Lower lobe of right lung (tissue), 2 donors: ENCODE results near the gene CC2D1A. TPM values are rescaled to one million over a fixed set of nuclear protein-coding genes. Genes with fewer than 3 reads are reported as not detected.

Source experiments
- ATAC-seq, 2 donors: fragments of 200-7000 bp; cut with Tn5 transposase; one replicate each; pipeline ENCODE4 v1.9.1; 2020 to 2022; ENCODE audit warnings: mild to moderate bottlenecking in 2 of 2, moderate library complexity in 2 of 2
- DNase-seq: peaks from one replicate; pipeline ENCODE4 v3.0.0-alpha.2; 2020
- H3K27ac ChIP-seq: fragments of 200-600 bp; one replicate; pipeline ENCODE4 v1.8.0; 2022
- H3K27me3 ChIP-seq: fragments of 200-600 bp; one replicate; pipeline ENCODE4 v1.8.0; 2022; ENCODE audit warnings: low read depth
- H3K36me3 ChIP-seq: fragments of 200-600 bp; one replicate; pipeline ENCODE4 v1.8.0; 2022; ENCODE audit warnings: mild to moderate bottlenecking
- H3K4me1 ChIP-seq: fragments of 200-600 bp; one replicate; pipeline ENCODE4 v1.8.0; 2022
- H3K4me3 ChIP-seq: fragments of 200-600 bp; one replicate; pipeline ENCODE4 v1.8.0; 2022; ENCODE audit warnings: mild to moderate bottlenecking
- H3K9me3 ChIP-seq: fragments of 200-600 bp; one replicate; pipeline ENCODE4 v1.8.0; 2022
- CTCF ChIP-seq: fragments of 200-600 bp; IDR thresholded peaks from one replicate; pipeline ENCODE4 v1.8.0; 2022; ENCODE audit warnings: antibody characterized with exemption, mild to moderate bottlenecking
- intact Hi-C: fragments of 100-400 bp; cut with DNase I; formaldehyde crosslinking; loops from one replicate; pipeline ENCODE4 v1.11.0; 2022
- total RNA-seq: library from RNA; stranded (reverse); fragmentation: NEBNext Ultra II Directional; extraction: Animal tissue kit (Norgen Biotek cat#: 25700); gene quantifications from one replicate; pipeline ENCODE4 v1.2.1, GENCODE V29; 2021
- donor health status: DM: no; HTN: yes; CAD: no; lungs with severe emphysema.

CC2D1A gene
- total RNA-seq, 1 donor from 2014 or later: 32.4 TPM

- peaks cover 22% of the 10 kb centered on the region for H3K4me1 ChIP-seq
- no peaks in the 10 kb centered on the region for H3K9me3 ChIP-seq
- ATAC-seq (no peak), DNase-seq (no peak)
- intact Hi-C loops: no loop called here
- no peaks in the 10 kb centered on the region for H3K27me3 ChIP-seq
- no peak overlapping the region for H3K4me3 ChIP-seq
- peaks cover 50% of the 10 kb centered on the region for H3K36me3 ChIP-seq
- no peak for TF ChIP-seq CTCF
- no peak overlapping the region for H3K27ac ChIP-seq
These were observed 3.4 kb downstream of the CC2D1A start for GRCh38 chr19:13909430-13909829.

GRCh38 chr19:13913352-13913751, 7.4 kb downstream of the CC2D1A start:
- H3K27me3 ChIP-seq: no peaks in the 10 kb centered on the region
- peaks cover 86% of the 10 kb centered on the region for H3K36me3 ChIP-seq
- peak in 1 of 2 donors; percentile 7 for ATAC-seq
- DNase-seq: no peak
- intact Hi-C loops: no loop called here
- H3K27ac ChIP-seq: no peak overlapping the region
- H3K4me3 ChIP-seq: no peak overlapping the region
- no peak for TF ChIP-seq CTCF
- H3K9me3 ChIP-seq: no peaks in the 10 kb centered on the region
- peaks cover 10% of the 10 kb centered on the region for H3K4me1 ChIP-seq

GRCh38 chr19:13914777-13915176, 8.8 kb downstream of the CC2D1A start:
- H3K27ac ChIP-seq: no peak overlapping the region
- DNase-seq (no peak), ATAC-seq (no peak)
- H3K4me3 ChIP-seq: no peak overlapping the region
- H3K9me3 ChIP-seq: no peaks in the 10 kb centered on the region
- H3K4me1 ChIP-seq: peaks cover 10% of the 10 kb centered on the region
- no peak for TF ChIP-seq CTCF
- H3K36me3 ChIP-seq: peaks cover 94% of the 10 kb centered on the region
- intact Hi-C loops: no loop called here
- H3K27me3 ChIP-seq: no peaks in the 10 kb centered on the region

- peaks cover 95% of the 10 kb centered on the region for H3K36me3 ChIP-seq
- no peaks in the 10 kb centered on the region for H3K27me3 ChIP-seq
- peak; percentile 13 to 32 for ATAC-seq
- no peak overlapping the region for H3K27ac ChIP-seq
- H3K9me3 ChIP-seq: no peaks in the 10 kb centered on the region
- no peak for TF ChIP-seq CTCF
- H3K4me3 ChIP-seq: no peak overlapping the region
- intact Hi-C loops: no loop called here
- peaks cover 10% of the 10 kb centered on the region for H3K4me1 ChIP-seq
- no peak for DNase-seq
These were observed 11.9 kb downstream of the CC2D1A start for GRCh38 chr19:13917888-13918406.

GRCh38 chr19:13918726-13919411, 12.9 kb downstream of the CC2D1A start:
- H3K36me3 ChIP-seq: peaks cover 95% of the 10 kb centered on the region
- H3K9me3 ChIP-seq: no peaks in the 10 kb centered on the region
- intact Hi-C loops: no loop called here
- no peak for TF ChIP-seq CTCF
- H3K27ac ChIP-seq: no peak overlapping the region
- ATAC-seq (peak in 1 of 2 donors; percentile 18), DNase-seq (no peak)
- H3K4me1 ChIP-seq: peaks cover 10% of the 10 kb centered on the region
- H3K4me3 ChIP-seq: no peak overlapping the region
- H3K27me3 ChIP-seq: no peaks in the 10 kb centered on the region
